ENCODE results near the gene RASIP1.
"Not testable (repeated sequence)": the region's sequence is repeated elsewhere in the genome, so short reads cannot be mapped to it uniquely, and the experiment has no call there.

- TF ChIP-seq CTCF, POLR2A (IDR thresholded peaks at IDR 0.05): not testable (repeated sequence)
Measured at GRCh38 chr19:48693629-48694028, 46.8 kb downstream of the RASIP1 start.

Measured in heart left ventricle (tissue), 13 donors.